IMR-90 (cell line): ENCODE measurements around the gene CXCL13. TPM values are rescaled to one million over a fixed set of nuclear protein-coding genes. Genes with fewer than 3 reads are reported as not detected.

ENCODE experiments used
- ATAC-seq: fragments of 200-7000 bp; cut with Tn5 transposase; 2 replicates; pipeline ENCODE4 v1.9.1; 2020; ENCODE audit warnings: low read depth, mild to moderate bottlenecking, moderate library complexity
- BruUV-seq: library from RNA; stranded (reverse); fragments of 400-500 nt; replicated peaks from 2 replicates; lab custom pipeline; 2021; lab: Mats Ljungman, UMichigan
- CTCF ChIA-PET: fragments of 300-600 bp; formaldehyde crosslinking; extraction: SDS; loops from one replicate; lab custom pipeline; 2021; ENCODE audit warnings: antibody characterized with exemption; lab: Yijun Ruan, JAX
- POLR2A ChIA-PET: fragments of 300-600 bp; sonication (Branson Sonifier 250); formaldehyde crosslinking; loops from one replicate; lab custom pipeline; 2022; ENCODE audit warnings: antibody characterized with exemption; ENCODE audit not compliant: unreplicated experiment; lab: Charles Lee
- DNase-seq: peaks from one replicate; pipeline ENCODE4 v3.0.0; 2013
- H2AFZ ChIP-seq: replicated peaks from 2 replicates; pipeline ENCODE3; 2013; ENCODE audit warnings: low read length, mild to moderate bottlenecking; ENCODE audit not compliant: poor library complexity
- H2AK5ac ChIP-seq: 2 replicates; pipeline ENCODE4 v1.6.1; 2013; ENCODE audit warnings: low read depth, low read length, inconsistent platforms
- H2AK9ac ChIP-seq: replicated peaks from 2 replicates; pipeline ENCODE3; 2013; ENCODE audit warnings: mild to moderate bottlenecking, low read depth, low read length, moderate library complexity; ENCODE audit not compliant: poor library complexity
- H2BK120ac ChIP-seq: 2 replicates; pipeline ENCODE4 v1.6.1; 2013; ENCODE audit warnings: low read depth, low read length, inconsistent platforms
- H2BK15ac ChIP-seq: 3 replicates; pipeline ENCODE4 v1.6.1; 2013; ENCODE audit warnings: low read depth, low read length, inconsistent platforms
- H2BK20ac ChIP-seq: 2 replicates; pipeline ENCODE4 v1.6.1; 2013; ENCODE audit warnings: low read depth, mild to moderate bottlenecking, inconsistent platforms, low read length, moderate library complexity
- H2BK5ac ChIP-seq: 2 replicates; pipeline ENCODE4 v1.6.1; 2013; ENCODE audit warnings: mild to moderate bottlenecking, low read depth, low read length, inconsistent platforms; ENCODE audit not compliant: poor library complexity, severe bottlenecking
- H3K14ac ChIP-seq: replicated peaks from 2 replicates; pipeline ENCODE4 v1.6.1; 2013; ENCODE audit warnings: low read depth, low read length, inconsistent platforms
- H3K18ac ChIP-seq: 2 replicates; pipeline ENCODE4 v1.6.1; 2013; ENCODE audit warnings: low read depth, low read length, control low read depth
- H3K23ac ChIP-seq: 2 replicates; pipeline ENCODE4 v1.6.1; 2013; ENCODE audit warnings: low read depth, low read length, inconsistent platforms
- H3K27ac ChIP-seq: 2 replicates; pipeline ENCODE4 v1.5.1; 2013; ENCODE audit warnings: mild to moderate bottlenecking, control low read depth, low read length; ENCODE audit not compliant: insufficient read depth
- H3K27me3 ChIP-seq: 2 replicates; pipeline ENCODE4 v1.6.1; 2013; ENCODE audit warnings: low read length; ENCODE audit not compliant: control insufficient read depth, insufficient read depth
- H3K36me3 ChIP-seq: 2 replicates; pipeline ENCODE4 v1.6.1; 2013; ENCODE audit warnings: low read length, mixed read lengths; ENCODE audit not compliant: control insufficient read depth, insufficient read depth
- H3K4ac ChIP-seq: 2 replicates; pipeline ENCODE4 v1.6.1; 2013; ENCODE audit warnings: low read depth, low read length, inconsistent platforms
- H3K4me1 ChIP-seq: 2 replicates; pipeline ENCODE4 v1.6.1; 2013; ENCODE audit warnings: low read length, mixed read lengths; ENCODE audit not compliant: control insufficient read depth, insufficient read depth
- H3K4me2 ChIP-seq: 2 replicates; pipeline ENCODE4 v1.6.1; 2013; ENCODE audit warnings: low read depth, mild to moderate bottlenecking, control low read depth, low read length, moderate library complexity
- H3K4me3 ChIP-seq: 2 replicates; pipeline ENCODE4 v1.5.1; 2013; ENCODE audit warnings: low read depth, mild to moderate bottlenecking, control low read depth, low read length, moderate library complexity; ENCODE audit not compliant: insufficient read depth
- H3K56ac ChIP-seq: 2 replicates; pipeline ENCODE4 v1.6.1; 2013; ENCODE audit warnings: low read length, inconsistent platforms; ENCODE audit not compliant: insufficient read depth; ENCODE audit errors: extremely low read depth
- H3K79me1 ChIP-seq, 2 experiments: 2 replicates each; pipeline ENCODE4 v1.6.1; 2013; ENCODE audit warnings: low read length in 2 of 2, inconsistent platforms in 1 of 2, low read depth in 1 of 2
- H3K9ac ChIP-seq: 2 replicates; pipeline ENCODE4 v1.6.1; 2013; ENCODE audit warnings: low read depth, low read length, control low read depth
- H3K9me1 ChIP-seq: 2 replicates; pipeline ENCODE4 v1.6.1; 2013; ENCODE audit warnings: low read length, inconsistent platforms; ENCODE audit not compliant: insufficient read depth
- H3K9me3 ChIP-seq: 2 replicates; pipeline ENCODE4 v1.6.1; 2013; ENCODE audit warnings: low read length; ENCODE audit not compliant: control insufficient read depth, insufficient read depth
- H4K20me1 ChIP-seq: 2 replicates; pipeline ENCODE4 v1.6.1; 2013; ENCODE audit warnings: low read length, inconsistent platforms; ENCODE audit not compliant: insufficient read depth
- H4K5ac ChIP-seq: 2 replicates; pipeline ENCODE4 v1.6.1; 2013; ENCODE audit warnings: mild to moderate bottlenecking, low read depth, low read length, control low read depth
- H4K8ac ChIP-seq, 2 experiments: 2 replicates each; pipeline ENCODE4 v1.6.1; 2013; ENCODE audit warnings: low read depth in 2 of 2, low read length in 2 of 2, control low read depth in 1 of 2, inconsistent platforms in 1 of 2
- H4K91ac ChIP-seq: 2 replicates; pipeline ENCODE4 v1.6.1; 2013; ENCODE audit warnings: low read depth, low read length, inconsistent platforms; ENCODE audit not compliant: insufficient read depth
- BHLHE40 ChIP-seq: fragments of 150-350 bp; IDR thresholded peaks from 2 replicates; pipeline ENCODE4 v1.6.1; 2016; ENCODE audit warnings: mild to moderate bottlenecking, low read depth, low read length
- CEBPB ChIP-seq: IDR thresholded peaks from 2 replicates; pipeline ENCODE4 v1.6.1; 2012; ENCODE audit warnings: low read depth, low read length, improper control_type of control experiment
- CHD1 ChIP-seq: IDR thresholded peaks from 2 replicates; pipeline ENCODE4 v1.6.1; 2012; ENCODE audit warnings: low read depth, low read length, improper control_type of control experiment
- ELK1 ChIP-seq: fragments of 150-350 bp; IDR thresholded peaks from 2 replicates; pipeline ENCODE4 v1.6.1; 2016; ENCODE audit warnings: low read depth, mild to moderate bottlenecking, low read length, moderate library complexity, borderline replicate concordance
- FOS ChIP-seq: fragments of 150-350 bp; IDR thresholded peaks from 2 replicates; pipeline ENCODE4 v1.6.1; 2016; ENCODE audit warnings: low read depth, low read length
- MAFK ChIP-seq: IDR thresholded peaks from 2 replicates; pipeline ENCODE4 v1.6.1; 2012; ENCODE audit warnings: low read depth, low read length, improper control_type of control experiment
- MAZ ChIP-seq: IDR thresholded peaks from 2 replicates; pipeline ENCODE4 v1.6.1; 2012; ENCODE audit warnings: low read depth, mild to moderate bottlenecking, low read length, improper control_type of control experiment, moderate library complexity, borderline replicate concordance
- MXI1 ChIP-seq: IDR thresholded peaks from 2 replicates; pipeline ENCODE4 v1.6.1; 2012; ENCODE audit warnings: low read depth, mild to moderate bottlenecking, low read length, moderate library complexity, borderline replicate concordance
- NFE2L2 ChIP-seq: fragments of 150-350 bp; IDR thresholded peaks from 2 replicates; pipeline ENCODE4 v1.6.1; 2016; ENCODE audit warnings: low read depth, mild to moderate bottlenecking, low read length
- POLR2A ChIP-seq: IDR thresholded peaks from 2 replicates; pipeline ENCODE4 v1.6.1; 2012; ENCODE audit warnings: mild to moderate bottlenecking, low read depth, low read length
- RCOR1 ChIP-seq: IDR thresholded peaks from 2 replicates; pipeline ENCODE4 v1.6.1; 2012; ENCODE audit warnings: mild to moderate bottlenecking, low read length, improper control_type of control experiment; ENCODE audit not compliant: insufficient replicate concordance
- RFX5 ChIP-seq: IDR thresholded peaks from 2 replicates; pipeline ENCODE4 v1.8.0; 2012; ENCODE audit warnings: low read depth, mild to moderate bottlenecking, low read length, moderate library complexity
- SMC3 ChIP-seq: fragments of 150-350 bp; IDR thresholded peaks from 2 replicates; pipeline ENCODE4 v1.6.1; 2016; ENCODE audit warnings: low read depth, mild to moderate bottlenecking, antibody characterized with exemption, low read length, moderate library complexity
- dilution Hi-C: fragments of 300-500 bp; cut with HindIII; formaldehyde crosslinking; loops from one replicate; pipeline ENCODE4 v1.14.3; 2018; ENCODE audit warnings: low sequenced_read_pairs; ENCODE audit not compliant: unreplicated experiment
- in situ Hi-C: fragments of 300-500 bp; cut with MboI; formaldehyde crosslinking; loops from 3 replicates; pipeline ENCODE4 v1.14.3; 2019; ENCODE audit warnings: low sequenced_read_pairs, inconsistent platforms, mixed read lengths
- intact Hi-C: fragments of 100-400 bp; cut with micrococcal nuclease; formaldehyde crosslinking; loops from 2 replicates; pipeline ENCODE4 v1.10.0; 2022
- polyA plus RNA-seq, 3 experiments: library from polyadenylated mRNA; depleted of rRNA; stranded (reverse); fragments of >200 nt; gene quantifications; 2 replicates each; pipeline ENCODE4 v1.2.3, GENCODE V29; 2012; ENCODE audit warnings: low replicate concordance in 1 of 3
- total RNA-seq: library from RNA; depleted of rRNA; stranded (reverse); fragments of >200 nt; gene quantifications from 2 replicates; pipeline ENCODE4 v1.2.3, GENCODE V29; 2012
- TF ChIP-seq, protein P1 (sequence below): fragments of 150-350 bp; IDR thresholded peaks from 2 replicates; pipeline ENCODE4 v1.6.1; 2017; ENCODE audit warnings: mild to moderate bottlenecking, antibody characterized with exemption, low read length, low read depth
- TF ChIP-seq, protein P2 (sequence below): conservative IDR thresholded peaks from 2 replicates; pipeline ENCODE4 v1.5.1; 2012; ENCODE audit warnings: mild to moderate bottlenecking, low read depth, low read length, improper control_type of control experiment

The CXCL13 gene
- total and polyA plus RNA-seq, 2 of the 4 experiments (the other 2 are of a cell fraction): not detected

GRCh38 chr4:77651820-77652219, 46.2 kb downstream of the CXCL13 start:
- in situ Hi-C loops (no loop called here), intact Hi-C loops (no loop called here), dilution Hi-C loops (no loop called here)
- Histone ChIP-seq H2AK9ac (no peak overlapping the region), H2BK20ac (no peak overlapping the region), H3K56ac (no peak overlapping the region), H3K9me1 (no peaks in the 10 kb centered on the region), H3K4me3 (no peak overlapping the region), H2BK5ac (no peak overlapping the region), H3K9ac (no peak overlapping the region), H3K4me1 (no peaks in the 10 kb centered on the region), H2BK120ac (no peak overlapping the region), H2BK15ac (no peak overlapping the region), H3K4ac (no peak overlapping the region), H4K91ac (no peak overlapping the region), H2AFZ (no peak overlapping the region), H3K23ac (no peak overlapping the region), H3K27me3 (no peaks in the 10 kb centered on the region; the same call in 1 of the 2 replicates), H4K20me1 (no peaks in the 10 kb centered on the region), H4K8ac (no peak overlapping the region), H3K14ac (no peak overlapping the region), H3K27ac (no peak overlapping the region), H3K18ac (no peak overlapping the region), H2AK5ac (no peak overlapping the region), H4K5ac (no peak overlapping the region), H3K36me3 (no peaks in the 10 kb centered on the region), H3K4me2 (no peak overlapping the region), H3K79me1 (no peaks in the 10 kb centered on the region), H3K9me3 (no peaks in the 10 kb centered on the region)
- BruUV-seq: no TSS peak
- TF ChIP-seq, protein P1, sequence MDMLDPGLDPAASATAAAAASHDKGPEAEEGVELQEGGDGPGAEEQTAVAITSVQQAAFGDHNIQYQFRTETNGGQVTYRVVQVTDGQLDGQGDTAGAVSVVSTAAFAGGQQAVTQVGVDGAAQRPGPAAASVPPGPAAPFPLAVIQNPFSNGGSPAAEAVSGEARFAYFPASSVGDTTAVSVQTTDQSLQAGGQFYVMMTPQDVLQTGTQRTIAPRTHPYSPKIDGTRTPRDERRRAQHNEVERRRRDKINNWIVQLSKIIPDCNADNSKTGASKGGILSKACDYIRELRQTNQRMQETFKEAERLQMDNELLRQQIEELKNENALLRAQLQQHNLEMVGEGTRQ: no peak
- TF ChIP-seq SMC3 (no peak), POLR2A (no peak), ELK1 (no peak), MAZ (no peak), RCOR1 (no peak), NFE2L2 (no peak), CHD1 (no peak), RFX5 (no peak), CEBPB (no peak), MXI1 (no peak), MAFK (no peak), FOS (no peak), BHLHE40 (no peak)
- TF ChIP-seq, protein P2, sequence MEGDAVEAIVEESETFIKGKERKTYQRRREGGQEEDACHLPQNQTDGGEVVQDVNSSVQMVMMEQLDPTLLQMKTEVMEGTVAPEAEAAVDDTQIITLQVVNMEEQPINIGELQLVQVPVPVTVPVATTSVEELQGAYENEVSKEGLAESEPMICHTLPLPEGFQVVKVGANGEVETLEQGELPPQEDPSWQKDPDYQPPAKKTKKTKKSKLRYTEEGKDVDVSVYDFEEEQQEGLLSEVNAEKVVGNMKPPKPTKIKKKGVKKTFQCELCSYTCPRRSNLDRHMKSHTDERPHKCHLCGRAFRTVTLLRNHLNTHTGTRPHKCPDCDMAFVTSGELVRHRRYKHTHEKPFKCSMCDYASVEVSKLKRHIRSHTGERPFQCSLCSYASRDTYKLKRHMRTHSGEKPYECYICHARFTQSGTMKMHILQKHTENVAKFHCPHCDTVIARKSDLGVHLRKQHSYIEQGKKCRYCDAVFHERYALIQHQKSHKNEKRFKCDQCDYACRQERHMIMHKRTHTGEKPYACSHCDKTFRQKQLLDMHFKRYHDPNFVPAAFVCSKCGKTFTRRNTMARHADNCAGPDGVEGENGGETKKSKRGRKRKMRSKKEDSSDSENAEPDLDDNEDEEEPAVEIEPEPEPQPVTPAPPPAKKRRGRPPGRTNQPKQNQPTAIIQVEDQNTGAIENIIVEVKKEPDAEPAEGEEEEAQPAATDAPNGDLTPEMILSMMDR: no peak
- POLR2A ChIA-PET: no interaction called here
- ATAC-seq (no peak), DNase-seq (no peak)
- CTCF ChIA-PET: interaction anchor here (1.1 kb wide), 1 partner anchor 32 kb away, joined by 3 read pairs; no protein-coding TSS in a partner anchor
